Neuronal stem cell (in vitro differentiated cells): Measurements from ENCODE around the gene YTHDF2.

Experiments used
- DNase-seq: peaks from one replicate; pipeline ENCODE4 v3.0.0-alpha.2; 2013; ENCODE audit warnings: low spot score
- H2AFZ ChIP-seq: one replicate; pipeline ENCODE4 v1.6.1; 2013; ENCODE audit warnings: mild to moderate bottlenecking, low read length, inconsistent platforms
- H2AK5ac ChIP-seq: 2 replicates; pipeline ENCODE4 v1.6.1; 2013; ENCODE audit warnings: low read depth, mild to moderate bottlenecking, inconsistent platforms, low read length, moderate library complexity, mixed read lengths
- H2BK120ac ChIP-seq: 2 replicates; pipeline ENCODE4 v1.6.1; 2013; ENCODE audit warnings: low read depth, mild to moderate bottlenecking, inconsistent platforms, low read length, moderate library complexity, mixed read lengths
- H2BK12ac ChIP-seq: one replicate; pipeline ENCODE4 v1.6.1; 2013; ENCODE audit warnings: low read length, inconsistent platforms
- H2BK15ac ChIP-seq: 2 replicates; pipeline ENCODE4 v1.6.1; 2013; ENCODE audit warnings: mild to moderate bottlenecking, low read length, inconsistent platforms, mixed read lengths
- H2BK5ac ChIP-seq: one replicate; pipeline ENCODE4 v1.6.1; 2013; ENCODE audit warnings: inconsistent platforms, mild to moderate bottlenecking, low read length, moderate library complexity
- H3K14ac ChIP-seq: one replicate; pipeline ENCODE4 v1.6.1; 2013; ENCODE audit warnings: low read length, inconsistent platforms
- H3K18ac ChIP-seq: 2 replicates; pipeline ENCODE4 v1.6.1; 2013; ENCODE audit warnings: low read length, inconsistent platforms
- H3K23ac ChIP-seq: 2 replicates; pipeline ENCODE4 v1.6.1; 2013; ENCODE audit warnings: low read depth, mild to moderate bottlenecking, mixed read lengths, low read length, inconsistent platforms; ENCODE audit not compliant: poor library complexity
- H3K27ac ChIP-seq: replicated peaks from 3 replicates; pipeline ENCODE4 v1.5.1; 2013; ENCODE audit warnings: low read length, inconsistent platforms
- H3K27me3 ChIP-seq, 3 experiments: 2 replicates each; pipeline ENCODE4 v1.6.1; 2013; ENCODE audit warnings: low read length in 3 of 3, mild to moderate bottlenecking in 2 of 3, inconsistent platforms in 1 of 3, low read depth in 1 of 3, mixed read lengths in 1 of 3, moderate library complexity in 1 of 3; ENCODE audit not compliant: control insufficient read depth in 3 of 3, insufficient read depth in 3 of 3
- H3K36me3 ChIP-seq, 2 donors: replicated peaks in 1 of 2; 2 replicates each; pipeline ENCODE4 v1.6.1; 2013; ENCODE audit warnings: low read length in 2 of 2; ENCODE audit not compliant: control insufficient read depth in 2 of 2, insufficient read depth in 2 of 2
- H3K4ac ChIP-seq: 2 replicates; pipeline ENCODE4 v1.6.1; 2013; ENCODE audit warnings: inconsistent platforms, mild to moderate bottlenecking, low read length, moderate library complexity
- H3K4me1 ChIP-seq, 2 donors: 1 replicate in 1 of 2; 2 replicates in 1 of 2; pipeline ENCODE4 v1.6.1; 2013; ENCODE audit warnings: low read length in 2 of 2, low read depth in 1 of 2; ENCODE audit not compliant: control insufficient read depth in 2 of 2, insufficient read depth in 1 of 2
- H3K4me2 ChIP-seq: one replicate; pipeline ENCODE4 v1.6.1; 2013; ENCODE audit warnings: mild to moderate bottlenecking, low read length, inconsistent platforms; ENCODE audit not compliant: insufficient read depth, poor library complexity, severe bottlenecking
- H3K4me3 ChIP-seq, 2 donors: 2 replicates each; pipeline ENCODE4 v1.5.1; 2013; ENCODE audit warnings: low read length in 2 of 2, mild to moderate bottlenecking in 2 of 2, inconsistent platforms in 1 of 2, moderate library complexity in 1 of 2
- H3K79me1 ChIP-seq: one replicate; pipeline ENCODE4 v1.6.1; 2013; ENCODE audit warnings: low read depth, mild to moderate bottlenecking, inconsistent platforms, low read length, moderate library complexity
- H3K9ac ChIP-seq: one replicate; pipeline ENCODE4 v1.6.1; 2013; ENCODE audit warnings: mild to moderate bottlenecking, low read depth, low read length, inconsistent platforms; ENCODE audit not compliant: poor library complexity
- H3K9me3 ChIP-seq, 2 donors: replicated peaks in 1 of 2; 2 replicates each; pipeline versions ENCODE3 to v1.6.1; 2013; ENCODE audit warnings: low read length in 2 of 2, mild to moderate bottlenecking in 2 of 2, inconsistent platforms in 1 of 2, low read depth in 1 of 2, mixed read lengths in 1 of 2, moderate library complexity in 1 of 2; ENCODE audit not compliant: control insufficient read depth in 2 of 2, insufficient read depth in 1 of 2
- H4K8ac ChIP-seq: one replicate; pipeline ENCODE4 v1.6.1; 2013; ENCODE audit warnings: low read depth, mild to moderate bottlenecking, inconsistent platforms, low read length, moderate library complexity
- H4K91ac ChIP-seq: one replicate; pipeline ENCODE4 v1.6.1; 2013; ENCODE audit warnings: low read length, low read depth, mild to moderate bottlenecking, inconsistent platforms; ENCODE audit not compliant: poor library complexity
- WGBS, 2 donors: extraction: QIAGEN DNeasy Blood & Tissue Kit; methylation state at CpG; one replicate each; pipeline ENCODE4 v1.1.7; 2013; ENCODE audit warnings: missing lambda C conversion rate in 2 of 2, mixed read lengths in 1 of 2; ENCODE audit not compliant: insufficient read length in 2 of 2, insufficient replicate concordance in 1 of 2; ENCODE audit errors: extremely low coverage in 2 of 2; 5-methylcytosine and 5-hydroxymethylcytosine counted together

Gene YTHDF2

DNA sequence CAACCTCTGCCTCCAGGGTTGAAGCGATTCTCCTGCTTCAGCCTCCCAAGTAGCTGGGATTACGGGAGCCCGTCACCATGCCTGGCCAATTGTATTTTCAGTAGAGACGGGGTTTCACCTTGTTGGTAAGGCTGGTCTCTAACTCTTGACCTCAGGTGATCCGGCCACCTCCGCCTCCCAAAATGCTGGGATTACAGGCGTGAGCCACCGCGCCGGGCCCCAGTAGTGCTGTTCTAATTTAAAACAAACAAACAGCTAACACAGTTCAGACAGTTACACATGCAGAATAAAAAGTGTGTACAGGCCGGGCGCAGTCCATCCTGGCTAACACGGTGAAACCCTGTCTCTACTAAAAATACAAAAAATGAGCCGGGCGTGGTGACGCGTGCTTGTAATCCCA, 39.6 kb downstream of the YTHDF2 start:
- Histone ChIP-seq H2AFZ (no peak overlapping the region), H3K9me3 (peaks cover 0 to 3% of the 10 kb centered on the region in 2 donors), H3K9ac (no peak overlapping the region), H3K4ac (no peak overlapping the region), H3K4me1 (no peaks in the 10 kb centered on the region), H2BK15ac (no peak overlapping the region), H4K91ac (no peak overlapping the region), H2BK5ac (no peak overlapping the region), H3K36me3 (peaks cover 8 to 43% of the 10 kb centered on the region in 2 donors), H2BK120ac (no peak overlapping the region), H3K27me3 (no peaks in the 10 kb centered on the region), H4K8ac (no peak overlapping the region), H3K23ac (no peak overlapping the region), H3K27ac (no peak overlapping the region), H3K79me1 (no peaks in the 10 kb centered on the region), H3K4me3 (no peak overlapping the region), H2AK5ac (no peak overlapping the region), H2BK12ac (no peak overlapping the region), H3K4me2 (no peak overlapping the region), H3K14ac (no peak overlapping the region), H3K18ac (no peak overlapping the region)
- no CpG with 5 or more reads among the region's 17 CpGs for WGBS, 2 donors
- no peak for DNase-seq

GRCh38 chr1:28778021-28778420, 41.3 kb downstream of the YTHDF2 start:
- Histone ChIP-seq H3K79me1 (no peaks in the 10 kb centered on the region), H2BK5ac (no peak overlapping the region), H3K27me3 (no peaks in the 10 kb centered on the region), H3K18ac (no peak overlapping the region), H3K4me1 (no peaks in the 10 kb centered on the region), H2BK12ac (no peak overlapping the region), H3K4me2 (no peak overlapping the region), H2BK120ac (no peak overlapping the region), H3K4ac (no peak overlapping the region), H3K9me3 (peaks cover 0 to 3% of the 10 kb centered on the region in 2 donors), H2AFZ (no peak overlapping the region), H3K36me3 (peaks cover 6 to 26% of the 10 kb centered on the region in 2 donors), H4K8ac (no peak overlapping the region), H3K14ac (no peak overlapping the region), H4K91ac (no peak overlapping the region), H3K23ac (no peak overlapping the region), H3K4me3 (no peak overlapping the region), H2BK15ac (no peak overlapping the region), H2AK5ac (no peak overlapping the region), H3K27ac (no peak overlapping the region), H3K9ac (no peak overlapping the region)
- WGBS, 2 donors = no CpG with 5 or more reads among the region's 2 CpGs
- no peak for DNase-seq

DNA sequence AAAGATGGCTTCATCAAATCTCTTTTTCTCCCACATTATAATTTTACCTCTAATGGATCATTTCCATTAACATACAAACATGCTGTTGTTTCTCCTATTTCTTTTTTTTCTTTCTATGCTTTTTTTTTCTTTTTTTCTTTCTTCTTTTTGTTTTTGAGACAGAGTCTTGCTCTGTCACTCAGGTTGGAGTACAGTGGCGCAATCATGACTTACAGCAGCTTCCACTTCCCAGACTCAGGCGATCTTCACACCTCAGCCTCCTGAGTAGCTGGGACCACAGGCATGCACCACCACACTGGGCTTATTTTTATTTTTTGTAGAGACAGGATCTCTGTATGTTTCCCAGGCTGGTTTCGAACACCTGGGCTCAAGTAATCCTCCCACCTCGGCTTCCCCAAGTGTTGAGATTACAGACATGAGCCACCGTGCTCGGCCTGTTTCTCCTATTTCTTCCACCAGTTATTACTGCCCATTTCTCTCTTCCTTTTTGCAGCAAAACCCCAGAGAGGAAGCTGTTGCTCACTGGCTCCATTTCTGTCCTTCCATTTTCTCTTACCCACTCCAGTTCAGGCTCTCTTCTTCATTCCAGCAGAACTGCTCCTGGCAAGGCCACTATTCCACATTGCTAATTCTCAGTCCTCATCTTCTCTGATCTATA, 43.1 kb downstream of the YTHDF2 start:
- Histone ChIP-seq H3K27ac (no peak overlapping the region), H3K14ac (no peak overlapping the region), H2BK15ac (no peak overlapping the region), H3K9ac (no peak overlapping the region), H3K9me3 (peaks cover 0 to 2% of the 10 kb centered on the region in 2 donors), H3K4me2 (no peak overlapping the region), H3K23ac (no peak overlapping the region), H3K4me3 (no peak overlapping the region), H3K4me1 (no peaks in the 10 kb centered on the region), H4K8ac (no peak overlapping the region), H3K36me3 (peaks cover 3 to 9% of the 10 kb centered on the region in 2 donors), H2AFZ (no peak overlapping the region), H3K79me1 (no peaks in the 10 kb centered on the region), H3K18ac (no peak overlapping the region), H3K27me3 (no peaks in the 10 kb centered on the region), H2AK5ac (no peak overlapping the region), H3K4ac (no peak overlapping the region), H2BK5ac (no peak overlapping the region), H2BK120ac (no peak overlapping the region), H2BK12ac (no peak overlapping the region), H4K91ac (no peak overlapping the region)
- no CpG with 5 or more reads among the region's 6 CpGs for WGBS, 2 donors
- DNase-seq = no peak

DNA sequence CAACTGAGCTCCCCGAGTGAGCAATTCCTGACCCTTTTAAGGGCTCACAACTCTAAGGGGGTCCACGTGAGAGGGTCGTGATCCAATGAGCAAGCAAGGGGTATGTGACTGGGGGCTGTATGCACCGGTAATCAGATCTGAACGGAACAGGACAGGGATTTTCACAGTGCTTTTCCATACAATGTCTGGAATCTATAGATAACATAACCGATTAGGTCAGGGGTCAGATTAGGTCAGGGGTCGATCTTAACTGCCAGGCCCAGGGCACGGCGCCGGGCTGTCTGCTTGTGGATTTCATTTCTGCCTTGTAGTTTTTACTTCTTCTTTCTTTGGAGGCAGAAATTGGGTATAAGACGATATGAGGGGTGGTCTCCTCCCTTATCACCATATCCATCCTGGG, 44.6 kb downstream of the YTHDF2 start:
- Histone ChIP-seq H3K9ac (no peak overlapping the region), H2BK120ac (no peak overlapping the region), H3K27ac (no peak overlapping the region), H4K8ac (no peak overlapping the region), H3K79me1 (no peaks in the 10 kb centered on the region), H3K4ac (no peak overlapping the region), H2AFZ (no peak overlapping the region), H3K4me2 (no peak overlapping the region), H2BK5ac (no peak overlapping the region), H2BK15ac (no peak overlapping the region), H2AK5ac (no peak overlapping the region), H2BK12ac (no peak overlapping the region), H4K91ac (no peak overlapping the region), H3K9me3 (no peaks in the 10 kb centered on the region), H3K23ac (no peak overlapping the region), H3K36me3 (no peaks in the 10 kb centered on the region), H3K4me1 (no peaks in the 10 kb centered on the region), H3K14ac (no peak overlapping the region), H3K27me3 (no peaks in the 10 kb centered on the region), H3K18ac (no peak overlapping the region), H3K4me3 (no peak overlapping the region)
- no CpG with 5 or more reads among the region's 11 CpGs for WGBS, 2 donors
- no peak for DNase-seq
